GM08714 (cell line): ENCODE results near the gene GNAO1.

ENCODE experiments used
- H3K4me3 ChIP-seq: fragments of 200-500 bp; sonication (Bioruptor generic); 2 replicates; pipeline ENCODE4 v1.5.1; 2014; ENCODE audit warnings: mild to moderate bottlenecking, low read length, inconsistent platforms
- ZNF274 ChIP-seq: IDR thresholded peaks from 2 replicates; pipeline ENCODE4 v1.6.1; 2012; ENCODE audit warnings: mild to moderate bottlenecking, low read depth, low read length

The GNAO1 gene

GRCh38 chr16:56191156-56191815 is at the start of gene GNAO1:
GNAO1 (plus strand) TSS chr16:56191489; CDS start chr16:56192236, 747 bp downstream.
- no peak for TF ChIP-seq ZNF274
- H3K4me3 ChIP-seq = peak within 1 kb of the TSS; percentile 54; the same call in 1 of the 2 replicates

- TF ChIP-seq ZNF274 = no peak
- no peak overlapping the region for H3K4me3 ChIP-seq
Observed at GRCh38 chr16:56143666-56144065, 47.6 kb upstream of the GNAO1 start.

- no peak overlapping the region for H3K4me3 ChIP-seq
- no peak for TF ChIP-seq ZNF274
Observed at GRCh38 chr16:56145369-56145768, 45.9 kb upstream of the GNAO1 start.

GRCh38 chr16:56151621-56152020 is 39.7 kb upstream of the GNAO1 start:
- no peak for TF ChIP-seq ZNF274

GRCh38 chr16:56161658-56162057 is 29.6 kb upstream of the GNAO1 start:
- H3K4me3 ChIP-seq = no peak overlapping the region
- no peak for TF ChIP-seq ZNF274

More at GRCh38 chr16:56151621-56152020, 39.7 kb upstream of the GNAO1 start:
- H3K4me3 ChIP-seq = no peak overlapping the region

- TF ChIP-seq ZNF274 = no peak
- H3K4me3 ChIP-seq = no peak overlapping the region
Observed at GRCh38 chr16:56163089-56163488, 28.2 kb upstream of the GNAO1 start.

GRCh38 chr16:56163938-56164337 is 27.4 kb upstream of the GNAO1 start:
- H3K4me3 ChIP-seq = no peak overlapping the region
- no peak for TF ChIP-seq ZNF274

GRCh38 chr16:56164636-56165035 is 26.7 kb upstream of the GNAO1 start:
- TF ChIP-seq ZNF274 = no peak
- H3K4me3 ChIP-seq = no peak overlapping the region

- TF ChIP-seq ZNF274 = no peak
- H3K4me3 ChIP-seq = no peak overlapping the region
Observed at GRCh38 chr16:56174411-56174810, 16.9 kb upstream of the GNAO1 start.

- no peak for TF ChIP-seq ZNF274
- H3K4me3 ChIP-seq = no peak overlapping the region
Observed at GRCh38 chr16:56181401-56181800, 9.9 kb upstream of the GNAO1 start.

GRCh38 chr16:56183266-56183665 is 8.0 kb upstream of the GNAO1 start:
- no peak overlapping the region for H3K4me3 ChIP-seq
- TF ChIP-seq ZNF274 = no peak

- no peak for TF ChIP-seq ZNF274
- H3K4me3 ChIP-seq = no peak overlapping the region
Observed at GRCh38 chr16:56190048-56190676, 1.1 kb upstream of the GNAO1 start.

GRCh38 chr16:56190677-56191155 is 573 bp upstream of the GNAO1 start:
- H3K4me3 ChIP-seq = 0 out of 2 replicates have a peak overlapping the region, but pooled peaks have one; percentile 7
- no peak for TF ChIP-seq ZNF274

GRCh38 chr16:56191835-56192634 is 746 bp downstream of the GNAO1 start:
- TF ChIP-seq ZNF274 = no peak
- no peak overlapping the region for H3K4me3 ChIP-seq

GRCh38 chr16:56192635-56192945 is 1.3 kb downstream of the GNAO1 start:
- no peak for TF ChIP-seq ZNF274

More at GRCh38 chr16:56192635-56192945, 1.3 kb downstream of the GNAO1 start:
- no peak overlapping the region for H3K4me3 ChIP-seq
